ENCODE measurements around the gene LIN28B. TPM values are rescaled to one million over a fixed set of nuclear protein-coding genes. Genes with fewer than 3 reads are reported as not detected.

LIN28B gene
- total and polyA plus RNA-seq, 2 donors (not counting 1 experiment from before 2014, with no cell fraction given), result not detected

DNA sequence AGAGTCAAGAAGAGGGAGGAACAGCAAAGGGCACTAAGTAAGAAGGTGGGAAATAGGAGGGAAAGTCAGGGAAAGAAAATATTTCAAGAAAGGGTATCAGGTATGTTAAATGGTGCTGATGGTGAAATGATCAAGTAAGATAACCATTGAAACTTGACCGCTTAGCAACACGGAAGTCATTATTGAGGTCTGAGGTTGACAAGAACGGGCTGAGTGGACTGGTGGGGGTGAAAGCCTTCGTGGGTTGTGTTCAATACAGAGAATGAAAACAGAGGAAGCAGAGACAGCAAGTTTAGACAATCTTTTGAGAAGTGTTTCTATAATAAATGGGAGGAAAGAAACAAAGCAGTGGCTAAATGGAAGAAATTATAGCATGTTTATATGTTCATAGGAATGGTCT lies 72.0 kb downstream of the LIN28B start:
- Histone ChIP-seq H3K27ac (ENCODE audit: insufficient read depth, low read length) (no peak overlapping the region), H3K4me3 (replicated peaks in 1 of 4; ENCODE audit: control extremely low read depth in 1 of 4, insufficient read depth in 1 of 4, low read depth in 3 of 4, low read length in 4 of 4) (no peak overlapping the region), H3K9me3 (ENCODE audit: control insufficient read depth, insufficient read depth, low read depth, low read length) (no peaks in the 10 kb centered on the region), H3K9ac (ENCODE audit: insufficient read depth, low read length) (no peak overlapping the region), H3K79me2 (ENCODE audit: control insufficient read depth, insufficient read depth, low read length) (no peaks in the 10 kb centered on the region), H3K27me3 (ENCODE audit: control insufficient read depth, insufficient read depth, low read length) (no peaks in the 10 kb centered on the region), H4K20me1 (ENCODE audit: control insufficient read depth, extremely low read depth, insufficient read depth, low read length) (no peaks in the 10 kb centered on the region), H3K36me3 (ENCODE audit: control insufficient read depth, insufficient read depth, low read length) (no peaks in the 10 kb centered on the region), H3K4me2 (ENCODE audit: extremely low read depth, insufficient read depth, low read length) (no peak overlapping the region), H3K4me1 (ENCODE audit: control insufficient read depth, extremely low read depth, insufficient read depth, low read length) (no peaks in the 10 kb centered on the region), H2AFZ (ENCODE audit: low read length) (no peak overlapping the region)
- DNase-seq (ENCODE audit: low read depth in 2 of 2), result no peak
- no peak for TF ChIP-seq EZH2 (IDR thresholded peaks at IDR 0.05; ENCODE audit: low read length, missing control alignments)
- TF ChIP-seq CTCF (conservative IDR thresholded peaks at IDR 0.05 in 1 of 2, IDR thresholded peaks at IDR 0.05 in 1 of 2; ENCODE audit: low read depth in 1 of 2, low read length in 2 of 2), result no peak

DNA sequence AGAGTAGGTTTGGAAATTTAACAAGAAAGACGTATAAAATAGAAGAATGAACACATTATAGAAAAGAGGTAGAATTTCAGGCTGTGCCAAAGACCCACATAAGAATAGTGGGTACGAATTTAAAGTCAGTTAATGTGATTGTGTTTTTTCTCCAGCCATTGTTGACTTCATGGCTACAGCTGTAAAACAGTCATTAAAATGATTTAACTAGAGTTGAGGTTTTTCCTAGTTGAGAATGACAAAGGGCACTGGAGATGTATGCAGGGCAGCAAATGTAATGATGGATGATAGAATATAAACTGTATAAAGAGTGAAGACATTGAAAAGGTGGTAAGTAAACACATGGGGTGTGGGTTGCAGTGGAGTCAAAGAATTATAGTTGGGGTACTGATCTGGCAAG lies 72.7 kb downstream of the LIN28B start:
- Histone ChIP-seq H3K4me2 (ENCODE audit: extremely low read depth, insufficient read depth, low read length) (no peak overlapping the region), H3K4me1 (ENCODE audit: control insufficient read depth, extremely low read depth, insufficient read depth, low read length) (no peaks in the 10 kb centered on the region), H3K36me3 (ENCODE audit: control insufficient read depth, insufficient read depth, low read length) (no peaks in the 10 kb centered on the region), H3K79me2 (ENCODE audit: control insufficient read depth, insufficient read depth, low read length) (no peaks in the 10 kb centered on the region), H3K9me3 (ENCODE audit: control insufficient read depth, insufficient read depth, low read depth, low read length) (no peaks in the 10 kb centered on the region), H3K27me3 (ENCODE audit: control insufficient read depth, insufficient read depth, low read length) (no peaks in the 10 kb centered on the region), H3K27ac (ENCODE audit: insufficient read depth, low read length) (no peak overlapping the region), H3K4me3 (replicated peaks in 1 of 4; ENCODE audit: control extremely low read depth in 1 of 4, insufficient read depth in 1 of 4, low read depth in 3 of 4, low read length in 4 of 4) (no peak overlapping the region), H3K9ac (ENCODE audit: insufficient read depth, low read length) (no peak overlapping the region), H2AFZ (ENCODE audit: low read length) (no peak overlapping the region), H4K20me1 (ENCODE audit: control insufficient read depth, extremely low read depth, insufficient read depth, low read length) (no peaks in the 10 kb centered on the region)
- no peak for DNase-seq (ENCODE audit: low read depth in 2 of 2)
- TF ChIP-seq CTCF (conservative IDR thresholded peaks at IDR 0.05 in 1 of 2, IDR thresholded peaks at IDR 0.05 in 1 of 2; ENCODE audit: low read depth in 1 of 2, low read length in 2 of 2) (no peak), EZH2 (IDR thresholded peaks at IDR 0.05; ENCODE audit: low read length, missing control alignments) (no peak)

- TF ChIP-seq EZH2 (IDR thresholded peaks at IDR 0.05; ENCODE audit: low read length, missing control alignments), result no peak
- TF ChIP-seq CTCF (conservative IDR thresholded peaks at IDR 0.05 in 1 of 2, IDR thresholded peaks at IDR 0.05 in 1 of 2; ENCODE audit: low read depth in 1 of 2, low read length in 2 of 2), result no peak
- Histone ChIP-seq H3K4me2 (ENCODE audit: extremely low read depth, insufficient read depth, low read length) (no peak overlapping the region), H2AFZ (ENCODE audit: low read length) (no peak overlapping the region), H3K36me3 (ENCODE audit: control insufficient read depth, insufficient read depth, low read length) (no peaks in the 10 kb centered on the region), H4K20me1 (ENCODE audit: control insufficient read depth, extremely low read depth, insufficient read depth, low read length) (no peaks in the 10 kb centered on the region), H3K27ac (ENCODE audit: insufficient read depth, low read length) (no peak overlapping the region), H3K4me3 (replicated peaks in 1 of 4; ENCODE audit: control extremely low read depth in 1 of 4, insufficient read depth in 1 of 4, low read depth in 3 of 4, low read length in 4 of 4) (no peak overlapping the region), H3K27me3 (ENCODE audit: control insufficient read depth, insufficient read depth, low read length) (no peaks in the 10 kb centered on the region), H3K79me2 (ENCODE audit: control insufficient read depth, insufficient read depth, low read length) (no peaks in the 10 kb centered on the region), H3K9me3 (ENCODE audit: control insufficient read depth, insufficient read depth, low read depth, low read length) (no peaks in the 10 kb centered on the region), H3K9ac (ENCODE audit: insufficient read depth, low read length) (no peak overlapping the region), H3K4me1 (ENCODE audit: control insufficient read depth, extremely low read depth, insufficient read depth, low read length) (no peaks in the 10 kb centered on the region)
- no peak for DNase-seq (ENCODE audit: low read depth in 2 of 2)
These were observed 77.6 kb downstream of the LIN28B start for GRCh38 chr6:105034470-105034869.
